Ovary (tissue), 9 donors: ENCODE measurements around the gene LDB2. TPM values are rescaled to one million over a fixed set of nuclear protein-coding genes. Genes with fewer than 3 reads are reported as not detected.

Source experiments
- DNase-seq, 5 donors: peaks; one replicate each; pipeline ENCODE4 v3.0.0-alpha.2; 2019 to 2020
- H3K27ac ChIP-seq, 2 donors: fragments of 200-600 bp; one replicate each; pipeline versions ENCODE4 v1.5.1 to v1.8.0; 2019 to 2022
- H3K27me3 ChIP-seq: fragments of 200-600 bp; one replicate; pipeline ENCODE4 v1.8.0; 2022
- H3K36me3 ChIP-seq: fragments of 200-600 bp; sonication (generic); one replicate; pipeline ENCODE4 v1.5.1; 2019
- H3K4me1 ChIP-seq: one replicate; pipeline ENCODE4 v1.8.1; 2013; ENCODE audit warnings: mild to moderate bottlenecking, moderate library complexity; ENCODE audit not compliant: insufficient read depth
- H3K4me3 ChIP-seq: fragments of 200-600 bp; sonication (generic); one replicate; pipeline ENCODE4 v1.5.1; 2017
- H3K9me3 ChIP-seq, 2 donors: fragments of 200-600 bp in 1 of 2; sonication (generic) in 1 of 2; one replicate each; pipeline versions ENCODE4 v1.5.1 to v1.8.1; 2013 to 2019; ENCODE audit warnings: mild to moderate bottlenecking in 1 of 2, moderate library complexity in 1 of 2
- EP300 ChIP-seq: sonication (generic); formaldehyde crosslinking; IDR thresholded peaks from one replicate; pipeline ENCODE4 v1.6.1; 2017; ENCODE audit warnings: antibody characterized with exemption
- POLR2A ChIP-seq: fragments of 450-650 bp; IDR thresholded peaks from one replicate; pipeline ENCODE4 v1.6.1; 2017; ENCODE audit warnings: antibody characterized with exemption, mild to moderate bottlenecking, moderate library complexity
- WGBS, 3 donors: extraction: QIAGEN DNeasy Blood & Tissue Kit in 1 of 3; methylation state at CpG; one replicate each; pipeline versions ENCODE4 v1.1.5 to v1.1.7; 2013 to 2017; 5-methylcytosine and 5-hydroxymethylcytosine counted together
- intact Hi-C, 4 donors: fragments of 100-400 bp; cut with DNase I; formaldehyde crosslinking; loops; one replicate each; pipeline versions ENCODE4 v1.11.0 to v1.15.1; 2022 to 2023
- polyA plus RNA-seq, 2 donors: library from polyadenylated mRNA; stranded (reverse); fragments of 200-250 nt in 1 of 2; fragments of 350-450 nt in 1 of 2; fragmentation: Illumina TruSeq in 1 of 2; extraction: RNeasy Lipid Tissue Mini Kit (QIAGEN cat#74804) in 1 of 2; gene quantifications; one replicate each; pipeline ENCODE4 v1.2.3, GENCODE V29; 2013 to 2014
- total RNA-seq, 7 donors: library from RNA; depleted of rRNA in 2 of 7; stranded (reverse); fragments of >200 nt in 2 of 7; fragmentation: NEBNext Ultra II Directional in 3 of 7; extraction: Animal tissue kit (Norgen Biotek cat#: 25700) in 3 of 7; gene quantifications; one replicate each; pipeline versions ENCODE4 v1.1.0 to v1.2.4, GENCODE V29; 2016 to 2023
- TF ChIP-seq, protein P1 (sequence below), 3 donors: fragments of 450-650 bp in 2 of 3; fragments of 200-600 bp in 1 of 3; IDR thresholded peaks; one replicate each; pipeline versions ENCODE4 v1.5.1 to v1.8.0; 2016 to 2022; ENCODE audit warnings: antibody characterized with exemption in 3 of 3, mild to moderate bottlenecking in 1 of 3
- donor health status: DM: no; HTN: no; CAD: no; lungs with moderate emphysema.
- donor health status: DM: no; HTN: no; CAD: no.
- donor health status: Bipolar disorder and iron deficiency.
- donor health status: DM: yes; HTN: yes; CAD: no.
- donor health status: DM: no; HTN: no; CAD: no.
- donor health status: DM: yes; HTN: yes; CAD: no.

Gene LDB2
- total and polyA plus RNA-seq, 9 donors: 17.0 to 89.1 (median 27.4) TPM

DNA sequence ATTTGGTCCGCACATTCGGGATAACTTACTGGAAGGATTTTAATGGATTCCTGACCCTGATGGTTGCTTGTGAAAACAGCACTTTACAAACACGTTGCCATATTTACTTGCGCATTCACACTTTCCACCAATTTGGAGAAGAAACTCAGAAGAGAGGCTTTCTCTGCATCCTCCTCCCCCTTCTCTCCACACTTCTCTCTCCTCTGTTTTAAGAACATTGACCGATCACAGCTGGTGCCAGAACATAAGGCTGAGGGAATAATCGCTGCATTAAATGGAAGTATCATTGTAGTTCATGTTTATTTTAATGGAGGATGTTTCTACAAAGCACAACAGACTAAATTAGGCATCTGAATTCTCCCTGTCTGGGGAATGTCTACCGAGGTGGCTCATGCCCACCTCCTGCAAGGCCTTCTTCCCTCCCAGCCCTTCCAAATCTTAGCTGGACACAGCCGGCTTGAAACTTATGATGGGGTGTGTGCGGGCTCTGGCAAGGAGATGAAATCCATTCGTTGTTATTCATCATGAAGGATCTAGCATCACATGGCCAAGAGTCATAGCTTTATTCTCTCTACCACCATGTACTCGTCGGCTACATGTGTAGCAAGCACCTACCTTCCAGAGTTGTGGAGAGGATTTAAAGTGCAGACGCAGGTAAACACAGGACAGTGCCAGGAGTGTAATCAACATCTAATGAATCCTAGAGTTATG is 204.1 kb downstream of the LDB2 start:
- Histone ChIP-seq H3K4me3 (no peak overlapping the region), H3K36me3 (no peaks in the 10 kb centered on the region), H3K4me1 (peaks cover 12% of the 10 kb centered on the region), H3K27me3 (no peaks in the 10 kb centered on the region), H3K9me3 (no peaks in the 10 kb centered on the region), H3K27ac (no peak overlapping the region)
- DNase-seq: no peak
- TF ChIP-seq POLR2A: no peak
- TF ChIP-seq, protein P1, sequence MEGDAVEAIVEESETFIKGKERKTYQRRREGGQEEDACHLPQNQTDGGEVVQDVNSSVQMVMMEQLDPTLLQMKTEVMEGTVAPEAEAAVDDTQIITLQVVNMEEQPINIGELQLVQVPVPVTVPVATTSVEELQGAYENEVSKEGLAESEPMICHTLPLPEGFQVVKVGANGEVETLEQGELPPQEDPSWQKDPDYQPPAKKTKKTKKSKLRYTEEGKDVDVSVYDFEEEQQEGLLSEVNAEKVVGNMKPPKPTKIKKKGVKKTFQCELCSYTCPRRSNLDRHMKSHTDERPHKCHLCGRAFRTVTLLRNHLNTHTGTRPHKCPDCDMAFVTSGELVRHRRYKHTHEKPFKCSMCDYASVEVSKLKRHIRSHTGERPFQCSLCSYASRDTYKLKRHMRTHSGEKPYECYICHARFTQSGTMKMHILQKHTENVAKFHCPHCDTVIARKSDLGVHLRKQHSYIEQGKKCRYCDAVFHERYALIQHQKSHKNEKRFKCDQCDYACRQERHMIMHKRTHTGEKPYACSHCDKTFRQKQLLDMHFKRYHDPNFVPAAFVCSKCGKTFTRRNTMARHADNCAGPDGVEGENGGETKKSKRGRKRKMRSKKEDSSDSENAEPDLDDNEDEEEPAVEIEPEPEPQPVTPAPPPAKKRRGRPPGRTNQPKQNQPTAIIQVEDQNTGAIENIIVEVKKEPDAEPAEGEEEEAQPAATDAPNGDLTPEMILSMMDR (IDR thresholded peaks at IDR 0.05): no peak
- TF ChIP-seq EP300: no peak
- intact Hi-C loops: no loop called here
- WGBS, 3 donors: 40 to 52% (median 46%) methylated on average over 13 of the region's 13 CpGs

DNA sequence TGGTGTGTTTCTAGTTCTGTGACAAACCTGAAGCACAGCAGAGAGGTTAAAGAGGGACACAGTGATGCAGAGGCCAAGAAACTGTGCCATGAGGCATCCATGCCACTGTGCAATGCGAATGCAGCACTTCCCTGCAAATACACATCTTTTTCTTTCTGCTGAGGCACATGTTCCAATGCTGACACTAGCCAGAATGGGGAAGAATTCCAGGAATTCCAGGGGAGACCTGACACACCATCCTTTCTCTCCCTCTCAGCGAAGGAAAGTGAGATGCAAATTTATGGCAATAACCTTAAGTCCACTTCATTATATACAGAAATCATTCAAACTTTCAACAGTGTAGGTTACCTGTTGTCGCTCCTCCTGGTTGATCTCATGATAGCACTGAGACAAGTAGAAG is 204.8 kb downstream of the LDB2 start:
- no peaks in the 10 kb centered on the region for H3K36me3 ChIP-seq
- H3K4me3 ChIP-seq: no peak overlapping the region
- 60 to 73% (median 68%) methylated on average over 3 of the region's 3 CpGs for WGBS, 3 donors
- no peaks in the 10 kb centered on the region for H3K9me3 ChIP-seq
- intact Hi-C loops: no loop called here
- peaks cover 12% of the 10 kb centered on the region for H3K4me1 ChIP-seq
- DNase-seq: no peak
- H3K27me3 ChIP-seq: no peaks in the 10 kb centered on the region
- no peak overlapping the region for H3K27ac ChIP-seq
- no peak for TF ChIP-seq EP300
- TF ChIP-seq POLR2A: no peak
- TF ChIP-seq, protein P1 (IDR thresholded peaks at IDR 0.05): no peak

DNA sequence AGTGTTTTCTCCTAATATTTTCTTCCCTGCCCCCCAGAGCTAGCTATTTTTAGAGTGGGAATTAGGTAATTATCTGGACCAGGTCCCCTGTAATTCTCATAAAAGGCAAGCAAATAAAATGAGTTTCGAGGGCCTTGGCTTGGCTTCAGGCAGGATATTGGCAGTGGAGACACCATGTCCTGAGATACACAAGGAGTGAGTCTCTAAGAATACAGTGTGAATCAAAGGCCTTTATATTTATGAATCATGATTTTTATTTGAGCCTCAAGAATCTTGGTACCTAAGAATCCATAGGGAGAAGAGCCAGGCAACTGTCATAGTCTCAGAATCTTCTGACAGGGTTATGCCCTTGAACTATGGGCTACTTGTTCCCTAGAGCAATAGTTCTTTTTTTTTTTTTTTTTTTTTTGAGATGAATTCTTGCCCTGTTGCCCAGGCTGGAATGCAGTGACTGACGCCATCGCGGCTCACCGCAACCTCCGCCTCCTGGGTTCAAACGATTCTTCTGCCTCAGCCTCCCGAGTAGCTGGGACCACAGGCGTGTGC is 205.4 kb downstream of the LDB2 start:
- TF ChIP-seq EP300 (no peak), POLR2A (no peak)
- TF ChIP-seq, protein P1 (IDR thresholded peaks at IDR 0.05): no peak
- Histone ChIP-seq H3K27me3 (no peaks in the 10 kb centered on the region), H3K4me1 (peaks cover 12% of the 10 kb centered on the region), H3K4me3 (no peak overlapping the region), H3K9me3 (no peaks in the 10 kb centered on the region), H3K36me3 (no peaks in the 10 kb centered on the region), H3K27ac (peak overlapping the region in 1 of 2 donors; percentile 14)
- intact Hi-C loops: no loop called here
- WGBS, 3 donors: 63 to 84% (median 84%) methylated on average over 9 of the region's 9 CpGs
- DNase-seq: peak in 4 of 5 donors; percentile 48 to 70 (median 52)

DNA sequence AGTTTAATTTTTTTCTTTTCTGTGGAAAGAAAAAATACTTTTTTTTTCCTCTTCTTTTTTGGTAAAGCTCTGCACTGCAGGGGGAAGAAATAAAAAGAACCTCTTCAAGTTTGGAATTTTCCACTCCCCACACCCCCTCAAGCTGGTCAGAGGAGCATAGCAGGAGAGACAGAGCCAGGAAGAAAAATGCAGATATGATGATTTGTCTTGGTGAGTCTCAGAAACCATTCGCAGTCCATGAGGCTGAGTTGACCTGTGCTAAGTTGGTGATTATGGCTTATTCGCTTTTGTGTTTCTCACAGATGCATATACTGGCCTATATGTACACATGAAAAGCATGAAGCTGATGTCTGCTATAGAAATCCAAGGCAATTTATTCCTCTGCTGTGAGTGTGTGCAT is 205.9 kb downstream of the LDB2 start:
- TF ChIP-seq, protein P1 (IDR thresholded peaks at IDR 0.05): no peak
- no peak for TF ChIP-seq POLR2A
- Histone ChIP-seq H3K27me3 (no peaks in the 10 kb centered on the region), H3K4me1 (peaks cover 12% of the 10 kb centered on the region), H3K9me3 (no peaks in the 10 kb centered on the region), H3K27ac (peak overlapping the region in 1 of 2 donors; percentile 14), H3K4me3 (no peak overlapping the region), H3K36me3 (no peaks in the 10 kb centered on the region)
- intact Hi-C loops: no loop called here
- no peak for DNase-seq
- WGBS, 3 donors: 27 to 51% (median 31%) methylated on average over 2 of the region's 2 CpGs
